SK-N-SH (cell line): ENCODE data around the gene FEZF1. TPM values are rescaled to one million over a fixed set of nuclear protein-coding genes. Genes with fewer than 3 reads are reported as not detected.

ENCODE experiments used
- CTCF ChIA-PET: fragments of 300-600, 350-600 bp; formaldehyde crosslinking; extraction: SDS; loops from one replicate; lab custom pipeline; 2021; lab: Yijun Ruan, JAX
- POLR2A ChIA-PET: fragments of 350-600 bp; sonication (Branson Sonifier 250); formaldehyde crosslinking; extraction: SDS; loops from one replicate; lab custom pipeline; 2020; ENCODE audit warnings: antibody characterized with exemption, inconsistent platforms; lab: Yijun Ruan, JAX
- DNase-seq: peaks from one replicate; pipeline ENCODE4 v3.0.0; 2012
- H2AFZ ChIP-seq: fragments of 200-600 bp; sonication (generic); 2 replicates; pipeline ENCODE4 v1.8.1; 2016; ENCODE audit warnings: antibody characterized with exemption, mild to moderate bottlenecking, low read depth
- H3F3A ChIP-seq: fragments of 200-600 bp; sonication (generic); replicated peaks from 2 replicates; pipeline ENCODE3; 2016; ENCODE audit warnings: antibody characterized with exemption, mild to moderate bottlenecking; ENCODE audit not compliant: insufficient read depth
- H3K27ac ChIP-seq, 2 experiments: fragments of 200-500 bp in 1 of 2; fragments of 200-600 bp in 1 of 2; sonication (Bioruptor generic) in 1 of 2; sonication (generic), shearing (Covaris generic) in 1 of 2; 2 replicates each; pipeline versions ENCODE4 v1.5.1 to v1.6.1; 2014 to 2016; ENCODE audit warnings: low read depth in 2 of 2, inconsistent platforms in 1 of 2, low read length in 1 of 2, mild to moderate bottlenecking in 1 of 2, mixed read lengths in 1 of 2
- H3K27me3 ChIP-seq: fragments of 200-600 bp; sonication (generic), shearing (Covaris generic); 2 replicates; pipeline ENCODE4 v1.6.1; 2016; ENCODE audit warnings: mixed run types; ENCODE audit not compliant: insufficient read depth
- H3K36me3 ChIP-seq, 2 experiments: fragments of 200-500 bp in 1 of 2; fragments of 200-600 bp in 1 of 2; sonication (Bioruptor generic) in 1 of 2; sonication (generic) in 1 of 2; replicated peaks in 1 of 2; 2 replicates each; pipeline versions ENCODE3 to v1.5.1; 2014 to 2016; ENCODE audit warnings: low read length in 1 of 2, mild to moderate bottlenecking in 1 of 2; ENCODE audit not compliant: insufficient read depth in 2 of 2, control insufficient read depth in 1 of 2
- H3K4me1 ChIP-seq, 2 experiments: fragments of 200-500 bp in 1 of 2; fragments of 200-600 bp in 1 of 2; sonication (Bioruptor generic) in 1 of 2; sonication (generic), shearing (Covaris generic) in 1 of 2; 2 replicates each; pipeline versions ENCODE4 v1.5.1 to v1.6.1; 2014 to 2016; ENCODE audit warnings: low read depth in 1 of 2, low read length in 1 of 2, mixed run types in 1 of 2; ENCODE audit not compliant: insufficient read depth in 2 of 2, control insufficient read depth in 1 of 2
- H3K4me2 ChIP-seq: fragments of 200-600 bp; sonication (generic), shearing (Covaris generic); 2 replicates; pipeline ENCODE4 v1.6.1; 2017; ENCODE audit warnings: mixed run types
- H3K4me3 ChIP-seq, 2 experiments: fragments of 200-500 bp in 1 of 2; fragments of 200-600 bp in 1 of 2; sonication (Bioruptor generic) in 1 of 2; sonication (generic), shearing (Covaris generic) in 1 of 2; 2 replicates each; pipeline versions ENCODE4 v1.5.1 to v1.8.1; 2014 to 2016; ENCODE audit warnings: low read depth in 2 of 2, inconsistent platforms in 1 of 2, low read length in 1 of 2, mild to moderate bottlenecking in 1 of 2, mixed read lengths in 1 of 2, moderate library complexity in 1 of 2
- H3K79me2 ChIP-seq: fragments of 200-600 bp; sonication (generic); 2 replicates; pipeline ENCODE4 v1.8.1; 2017; ENCODE audit warnings: mild to moderate bottlenecking; ENCODE audit not compliant: insufficient read depth
- H3K9ac ChIP-seq: fragments of 200-600 bp; sonication (generic); 2 replicates; pipeline ENCODE4 v1.6.1; 2017; ENCODE audit warnings: mixed run types
- H3K9me2 ChIP-seq: fragments of 200-600 bp; sonication (generic); 2 replicates; pipeline ENCODE4 v1.6.1; 2017; ENCODE audit warnings: mixed run types
- H3K9me3 ChIP-seq: fragments of 200-600 bp; sonication (generic); 2 replicates; pipeline ENCODE4 v1.6.1; 2017; ENCODE audit warnings: mixed run types, mild to moderate bottlenecking, moderate library complexity
- H4K20me1 ChIP-seq: fragments of 200-600 bp; sonication (generic); 2 replicates; pipeline ENCODE4 v1.6.1; 2017; ENCODE audit warnings: mild to moderate bottlenecking, mixed run types; ENCODE audit not compliant: insufficient read depth
- CHD2 ChIP-seq: fragments of 150-350 bp; IDR thresholded peaks from 2 replicates; pipeline ENCODE4 v1.6.1; 2018; ENCODE audit warnings: low read length; ENCODE audit not compliant: partially characterized antibody
- EZH2phosphoT487 ChIP-seq: fragments of 200-600 bp; sonication (generic); IDR thresholded peaks from 2 replicates; pipeline ENCODE4 v1.6.1; 2017; ENCODE audit warnings: low read depth, mixed run types, mild to moderate bottlenecking, antibody characterized with exemption, moderate library complexity, borderline replicate concordance
- FOXJ3 ChIP-seq: sonication (generic); formaldehyde crosslinking; IDR thresholded peaks from 2 replicates; pipeline ENCODE4 v1.5.1; 2020; ENCODE audit warnings: mild to moderate bottlenecking, missing genetic modification reagents
- GATA2 ChIP-seq: sonication (generic); formaldehyde crosslinking; IDR thresholded peaks from 2 replicates; pipeline ENCODE4 v1.5.0; 2020; ENCODE audit warnings: mild to moderate bottlenecking, missing genetic modification reagents
- MAX ChIP-seq: IDR thresholded peaks from 2 replicates; pipeline ENCODE4 v1.4.0; 2012; ENCODE audit warnings: low read depth
- MEF2A ChIP-seq: IDR thresholded peaks from 2 replicates; pipeline ENCODE4 v1.4.0; 2012; ENCODE audit warnings: low read depth, borderline replicate concordance
- MXI1 ChIP-seq: IDR thresholded peaks from 2 replicates; pipeline ENCODE4 v1.6.1; 2012; ENCODE audit warnings: mild to moderate bottlenecking, low read depth, low read length, improper control_type of control experiment
- NFIC ChIP-seq: IDR thresholded peaks from 2 replicates; pipeline ENCODE4 v1.4.0; 2012; ENCODE audit warnings: borderline replicate concordance
- NRF1 ChIP-seq: IDR thresholded peaks from 2 replicates; pipeline ENCODE4 v1.6.1; 2012; ENCODE audit warnings: low read depth, mild to moderate bottlenecking, low read length
- POLR2AphosphoS5 ChIP-seq: IDR thresholded peaks from 2 replicates; pipeline ENCODE4 v1.6.1; 2012; ENCODE audit warnings: low read depth, low read length
- RAD21 ChIP-seq: IDR thresholded peaks from 2 replicates; pipeline ENCODE4 v1.6.1; 2012; ENCODE audit warnings: mild to moderate bottlenecking, low read length
- RCOR1 ChIP-seq: fragments of 150-350 bp; IDR thresholded peaks from 2 replicates; pipeline ENCODE4 v1.6.1; 2017; ENCODE audit warnings: antibody characterized with exemption, low read length
- RFX5 ChIP-seq: IDR thresholded peaks from 2 replicates; pipeline ENCODE4 v1.6.1; 2012; ENCODE audit warnings: mild to moderate bottlenecking, improper control_type of control experiment, low read length
- RXRA ChIP-seq: IDR thresholded peaks from 2 replicates; pipeline ENCODE4 v1.4.0; 2012; ENCODE audit warnings: low read depth, mild to moderate bottlenecking, borderline replicate concordance
- SIN3A ChIP-seq: IDR thresholded peaks from 2 replicates; pipeline ENCODE4 v1.6.1; 2012; ENCODE audit warnings: low read depth, mild to moderate bottlenecking, low read length, moderate library complexity, borderline replicate concordance
- SMC3 ChIP-seq: IDR thresholded peaks from 2 replicates; pipeline ENCODE4 v1.6.1; 2012; ENCODE audit warnings: low read depth, low read length, improper control_type of control experiment
- TCF12 ChIP-seq: IDR thresholded peaks from 2 replicates; pipeline ENCODE4 v1.4.0; 2012
- TEAD4 ChIP-seq: IDR thresholded peaks from 2 replicates; pipeline ENCODE4 v1.4.0; 2012; ENCODE audit warnings: mild to moderate bottlenecking, borderline replicate concordance; ENCODE audit not compliant: insufficient read depth
- YY1 ChIP-seq: IDR thresholded peaks from 2 replicates; pipeline ENCODE4 v1.4.0; 2012; ENCODE audit warnings: low read depth, mild to moderate bottlenecking
- WGBS: methylation state at CpG from one replicate; pipeline ENCODE4 v1.1.6; 2017; ENCODE audit warnings: low lambda C conversion rate; 5-methylcytosine and 5-hydroxymethylcytosine counted together
- polyA plus RNA-seq, 3 experiments: library from polyadenylated mRNA; depleted of rRNA; stranded (reverse); fragments of >200 nt; gene quantifications; 2 replicates each; pipeline ENCODE4 v1.2.3, GENCODE V29; 2012
- TF ChIP-seq, protein P1 (sequence below): fragments of 150-350 bp; IDR thresholded peaks from 2 replicates; pipeline ENCODE4 v1.6.1; 2017; ENCODE audit warnings: antibody characterized with exemption, low read length, low read depth, borderline replicate concordance
- TF ChIP-seq, protein P2 (sequence below): IDR thresholded peaks from 2 replicates; pipeline ENCODE4 v1.4.0; 2012; ENCODE audit warnings: low read depth, borderline replicate concordance
- TF ChIP-seq, protein P3 (sequence below): IDR thresholded peaks from 2 replicates; pipeline ENCODE4; 2012
- TF ChIP-seq, protein P4 (sequence below): fragments of 200-600 bp; sonication (generic); IDR thresholded peaks from 2 replicates; pipeline ENCODE4 v1.6.1; 2017; ENCODE audit warnings: antibody characterized with exemption, mild to moderate bottlenecking, moderate library complexity

Gene FEZF1
- polyA plus RNA-seq, 1 of the 3 experiments (the other 2 are of a cell fraction) = not detected

DNA sequence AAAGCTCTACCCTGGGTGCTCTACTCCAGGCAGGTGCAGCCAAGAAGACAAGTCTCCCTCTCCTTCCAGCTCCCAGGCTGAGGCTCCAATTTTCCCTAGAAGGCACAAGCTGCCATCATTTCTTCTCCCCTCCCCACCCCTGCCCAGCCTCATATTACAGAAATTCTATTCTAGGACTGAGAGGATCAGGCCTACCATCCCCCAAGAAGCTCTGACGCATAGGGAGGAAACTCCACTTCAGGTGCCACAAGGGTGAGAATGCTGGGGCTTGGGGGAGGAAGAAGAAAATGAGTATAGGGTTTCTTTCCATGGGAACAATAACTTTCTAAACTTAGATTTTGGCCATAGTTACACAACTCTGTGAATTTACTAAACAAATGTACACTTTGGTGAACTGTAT is 35.3 kb downstream of the FEZF1 start:
- Histone ChIP-seq H3K9me3 (no peaks in the 10 kb centered on the region), H3F3A (no peaks in the 10 kb centered on the region), H3K27me3 (no peaks in the 10 kb centered on the region), H3K4me3 (no peak overlapping the region), H4K20me1 (no peaks in the 10 kb centered on the region), H2AFZ (no peak overlapping the region; the same call in 1 of the 2 replicates), H3K9me2 (no peaks in the 10 kb centered on the region), H3K4me2 (no peak overlapping the region), H3K27ac (no peak overlapping the region), H3K79me2 (no peaks in the 10 kb centered on the region), H3K4me1 (no peaks in the 10 kb centered on the region), H3K9ac (no peak overlapping the region), H3K36me3 (no peaks in the 10 kb centered on the region)
- no peak for TF ChIP-seq MXI1
- TF ChIP-seq NFIC = no peak
- TF ChIP-seq, protein P1, sequence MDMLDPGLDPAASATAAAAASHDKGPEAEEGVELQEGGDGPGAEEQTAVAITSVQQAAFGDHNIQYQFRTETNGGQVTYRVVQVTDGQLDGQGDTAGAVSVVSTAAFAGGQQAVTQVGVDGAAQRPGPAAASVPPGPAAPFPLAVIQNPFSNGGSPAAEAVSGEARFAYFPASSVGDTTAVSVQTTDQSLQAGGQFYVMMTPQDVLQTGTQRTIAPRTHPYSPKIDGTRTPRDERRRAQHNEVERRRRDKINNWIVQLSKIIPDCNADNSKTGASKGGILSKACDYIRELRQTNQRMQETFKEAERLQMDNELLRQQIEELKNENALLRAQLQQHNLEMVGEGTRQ = no peak
- TF ChIP-seq NRF1 = no peak
- no peak for TF ChIP-seq RAD21
- TF ChIP-seq RCOR1 = no peak
- TF ChIP-seq, protein P2, sequence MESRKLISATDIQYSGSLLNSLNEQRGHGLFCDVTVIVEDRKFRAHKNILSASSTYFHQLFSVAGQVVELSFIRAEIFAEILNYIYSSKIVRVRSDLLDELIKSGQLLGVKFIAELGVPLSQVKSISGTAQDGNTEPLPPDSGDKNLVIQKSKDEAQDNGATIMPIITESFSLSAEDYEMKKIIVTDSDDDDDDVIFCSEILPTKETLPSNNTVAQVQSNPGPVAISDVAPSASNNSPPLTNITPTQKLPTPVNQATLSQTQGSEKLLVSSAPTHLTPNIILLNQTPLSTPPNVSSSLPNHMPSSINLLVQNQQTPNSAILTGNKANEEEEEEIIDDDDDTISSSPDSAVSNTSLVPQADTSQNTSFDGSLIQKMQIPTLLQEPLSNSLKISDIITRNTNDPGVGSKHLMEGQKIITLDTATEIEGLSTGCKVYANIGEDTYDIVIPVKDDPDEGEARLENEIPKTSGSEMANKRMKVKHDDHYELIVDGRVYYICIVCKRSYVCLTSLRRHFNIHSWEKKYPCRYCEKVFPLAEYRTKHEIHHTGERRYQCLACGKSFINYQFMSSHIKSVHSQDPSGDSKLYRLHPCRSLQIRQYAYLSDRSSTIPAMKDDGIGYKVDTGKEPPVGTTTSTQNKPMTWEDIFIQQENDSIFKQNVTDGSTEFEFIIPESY = no peak
- TF ChIP-seq GATA2 (CRISPR knock-in tag) = no peak
- no peak for TF ChIP-seq TEAD4
- ChIA-PET POLR2A (no interaction called here), CTCF (no interaction called here)
- no peak for DNase-seq
- WGBS = 0% methylated on average over 1 of the region's 1 CpG

DNA sequence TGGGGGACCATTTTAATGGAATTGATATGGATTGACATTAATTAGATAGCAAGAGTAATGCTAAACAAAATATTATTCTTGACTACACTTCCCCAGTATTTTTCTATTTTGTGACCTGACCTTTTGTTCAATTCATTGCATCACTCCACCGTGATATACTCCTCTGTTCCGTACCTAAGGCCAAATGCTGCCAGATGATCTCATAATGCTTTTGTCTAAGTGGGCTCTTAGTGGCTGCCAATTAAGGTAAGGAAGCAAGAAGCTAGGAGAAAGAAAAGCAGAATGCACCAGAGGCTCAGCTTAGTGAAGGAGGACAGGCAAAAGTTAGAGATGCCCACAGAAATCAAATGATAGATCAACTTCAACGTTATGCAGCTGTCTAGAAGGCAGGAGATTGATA is 36.4 kb downstream of the FEZF1 start:
- Histone ChIP-seq H3K27ac (no peak overlapping the region), H3K36me3 (no peaks in the 10 kb centered on the region), H3K9ac (no peak overlapping the region), H3K9me2 (no peaks in the 10 kb centered on the region), H2AFZ (no peak overlapping the region), H3K4me2 (no peak overlapping the region), H3K79me2 (no peaks in the 10 kb centered on the region), H4K20me1 (no peaks in the 10 kb centered on the region), H3K27me3 (no peaks in the 10 kb centered on the region), H3K4me3 (no peak overlapping the region), H3K9me3 (no peaks in the 10 kb centered on the region), H3F3A (no peaks in the 10 kb centered on the region), H3K4me1 (no peaks in the 10 kb centered on the region)
- WGBS = 0% methylated on average over 3 of the region's 3 CpGs
- POLR2A ChIA-PET = no interaction called here
- no peak for DNase-seq
- no peak for TF ChIP-seq FOXJ3 (CRISPR knock-in tag)
- no peak for TF ChIP-seq RAD21
- TF ChIP-seq YY1 = no peak
- no peak for TF ChIP-seq NRF1
- TF ChIP-seq SIN3A = no peak
- no peak for TF ChIP-seq TCF12
- no peak for TF ChIP-seq POLR2AphosphoS5
- TF ChIP-seq EZH2phosphoT487 = no peak
- TF ChIP-seq MEF2A = no peak
- TF ChIP-seq, protein P3, sequence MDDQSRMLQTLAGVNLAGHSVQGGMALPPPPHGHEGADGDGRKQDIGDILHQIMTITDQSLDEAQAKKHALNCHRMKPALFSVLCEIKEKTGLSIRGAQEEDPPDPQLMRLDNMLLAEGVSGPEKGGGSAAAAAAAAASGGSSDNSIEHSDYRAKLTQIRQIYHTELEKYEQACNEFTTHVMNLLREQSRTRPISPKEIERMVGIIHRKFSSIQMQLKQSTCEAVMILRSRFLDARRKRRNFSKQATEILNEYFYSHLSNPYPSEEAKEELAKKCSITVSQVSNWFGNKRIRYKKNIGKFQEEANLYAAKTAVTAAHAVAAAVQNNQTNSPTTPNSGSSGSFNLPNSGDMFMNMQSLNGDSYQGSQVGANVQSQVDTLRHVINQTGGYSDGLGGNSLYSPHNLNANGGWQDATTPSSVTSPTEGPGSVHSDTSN = no peak
- TF ChIP-seq MAX = no peak
- no peak for TF ChIP-seq NFIC
- TF ChIP-seq RFX5 = no peak
- TF ChIP-seq, protein P4, sequence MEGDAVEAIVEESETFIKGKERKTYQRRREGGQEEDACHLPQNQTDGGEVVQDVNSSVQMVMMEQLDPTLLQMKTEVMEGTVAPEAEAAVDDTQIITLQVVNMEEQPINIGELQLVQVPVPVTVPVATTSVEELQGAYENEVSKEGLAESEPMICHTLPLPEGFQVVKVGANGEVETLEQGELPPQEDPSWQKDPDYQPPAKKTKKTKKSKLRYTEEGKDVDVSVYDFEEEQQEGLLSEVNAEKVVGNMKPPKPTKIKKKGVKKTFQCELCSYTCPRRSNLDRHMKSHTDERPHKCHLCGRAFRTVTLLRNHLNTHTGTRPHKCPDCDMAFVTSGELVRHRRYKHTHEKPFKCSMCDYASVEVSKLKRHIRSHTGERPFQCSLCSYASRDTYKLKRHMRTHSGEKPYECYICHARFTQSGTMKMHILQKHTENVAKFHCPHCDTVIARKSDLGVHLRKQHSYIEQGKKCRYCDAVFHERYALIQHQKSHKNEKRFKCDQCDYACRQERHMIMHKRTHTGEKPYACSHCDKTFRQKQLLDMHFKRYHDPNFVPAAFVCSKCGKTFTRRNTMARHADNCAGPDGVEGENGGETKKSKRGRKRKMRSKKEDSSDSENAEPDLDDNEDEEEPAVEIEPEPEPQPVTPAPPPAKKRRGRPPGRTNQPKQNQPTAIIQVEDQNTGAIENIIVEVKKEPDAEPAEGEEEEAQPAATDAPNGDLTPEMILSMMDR = no peak
- TF ChIP-seq CHD2 = no peak
- no peak for TF ChIP-seq RXRA
- no peak for TF ChIP-seq SMC3
- CTCF ChIA-PET = interaction anchor here (1.3 kb wide), 1 partner anchor 260 kb away, joined by 3 read pairs; no protein-coding TSS in a partner anchor
